ENCODE results near the gene PIK3R2.

PIK3R2 gene

DNA sequence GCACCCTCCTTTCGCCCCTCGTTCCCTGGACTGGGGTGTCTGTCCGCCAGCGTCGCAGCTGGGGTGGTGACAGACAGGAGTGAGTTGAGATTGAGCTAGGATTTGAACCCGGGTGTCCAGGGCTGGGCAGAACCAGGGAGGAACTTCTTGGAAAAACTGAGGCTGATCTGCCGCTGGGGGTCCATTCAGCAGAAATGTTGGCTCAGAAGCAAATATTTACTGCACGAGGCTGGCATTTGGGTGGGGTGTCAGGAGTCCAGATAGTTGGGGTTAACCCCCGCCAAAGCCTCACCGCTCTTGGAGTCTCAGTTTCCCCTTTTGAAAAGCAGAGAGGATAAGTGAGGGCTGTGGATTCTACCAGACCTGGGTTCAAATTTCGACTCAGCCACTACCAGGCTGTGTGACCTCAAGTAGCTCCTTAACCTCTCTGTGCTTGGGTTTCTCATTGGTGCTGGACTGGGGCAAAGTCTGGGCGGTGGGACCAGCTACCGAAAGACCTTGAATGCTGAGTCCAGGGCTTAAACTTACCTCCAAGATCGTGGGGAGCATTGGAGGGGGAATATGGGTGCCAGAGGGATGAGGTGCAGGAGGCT is 34.4 kb upstream of the PIK3R2 start:
- Histone ChIP-seq H3K4me3 (peak overlapping the region; percentile 61), H3K9me3 (no peaks in the 10 kb centered on the region), H3K36me3 (replicated peaks) (peaks cover 4% of the 10 kb centered on the region), H3K4me1 (peaks cover 15% of the 10 kb centered on the region), H3K27me3 (ENCODE audit: low read depth) (no peaks in the 10 kb centered on the region)
- in situ Hi-C loops (cut with MboI; ENCODE audit: low sequenced_read_pairs): no loop called here
- no peak for DNase-seq (ENCODE audit: low spot score in 2 of 2)

- no peaks in the 10 kb centered on the region for H3K9me3 ChIP-seq
- peaks cover 8% of the 10 kb centered on the region for H3K36me3 ChIP-seq (replicated peaks)
- no peak for DNase-seq (ENCODE audit: low spot score in 2 of 2)
- peak overlapping the region; percentile 61; the same call in 1 of the 2 replicates for H3K4me3 ChIP-seq
- in situ Hi-C loops (cut with MboI; ENCODE audit: low sequenced_read_pairs): no loop called here
- H3K4me1 ChIP-seq: peaks cover 15% of the 10 kb centered on the region
- no peaks in the 10 kb centered on the region for H3K27me3 ChIP-seq (ENCODE audit: low read depth)
Observed at GRCh38 chr19:18119013-18119716, 33.8 kb upstream of the PIK3R2 start.

GRCh38 chr19:18119717-18120105 is 33.3 kb upstream of the PIK3R2 start:
- no peak for DNase-seq (ENCODE audit: low spot score in 2 of 2)
- Histone ChIP-seq H3K9me3 (no peaks in the 10 kb centered on the region), H3K36me3 (replicated peaks) (peaks cover 12% of the 10 kb centered on the region), H3K27me3 (ENCODE audit: low read depth) (no peaks in the 10 kb centered on the region), H3K4me1 (peaks cover 15% of the 10 kb centered on the region), H3K4me3 (no peak overlapping the region)
- in situ Hi-C loops (cut with MboI; ENCODE audit: low sequenced_read_pairs): no loop called here

DNA sequence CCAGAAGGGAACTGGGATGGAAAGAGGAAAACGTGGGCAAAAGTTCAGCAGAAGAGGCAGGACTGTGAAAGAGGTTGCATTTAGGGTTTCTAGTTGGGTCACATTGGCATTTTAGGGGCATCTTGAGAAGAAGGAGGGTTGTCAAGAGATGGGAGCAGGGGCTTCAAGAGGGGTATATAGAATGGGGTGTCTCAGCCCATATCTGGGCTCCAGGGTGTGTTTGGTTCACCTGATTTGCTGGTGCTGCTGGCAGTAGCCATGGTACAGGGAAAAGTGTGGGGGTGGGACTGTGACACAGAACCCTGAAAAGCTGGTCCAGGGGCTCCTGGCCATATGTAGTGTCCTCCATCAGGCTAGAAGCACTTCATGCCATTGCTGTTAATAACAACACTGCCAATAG is 32.8 kb upstream of the PIK3R2 start:
- in situ Hi-C loops (cut with MboI; ENCODE audit: low sequenced_read_pairs): no loop called here
- no peak overlapping the region for H3K4me3 ChIP-seq

GRCh38 chr19:18121166-18121565 is 31.8 kb upstream of the PIK3R2 start:
- in situ Hi-C loops (cut with MboI; ENCODE audit: low sequenced_read_pairs): no loop called here
- Histone ChIP-seq H3K9me3 (no peaks in the 10 kb centered on the region), H3K36me3 (replicated peaks) (peaks cover 15% of the 10 kb centered on the region), H3K4me1 (peaks cover 15% of the 10 kb centered on the region), H3K4me3 (no peak overlapping the region), H3K27me3 (ENCODE audit: low read depth) (no peaks in the 10 kb centered on the region)
- DNase-seq (ENCODE audit: low spot score in 2 of 2): no peak

More for the DNA sequence above, 32.8 kb upstream of the PIK3R2 start:
- DNase-seq (ENCODE audit: low spot score in 2 of 2): no peak
- H3K9me3 ChIP-seq: no peaks in the 10 kb centered on the region
- H3K27me3 ChIP-seq (ENCODE audit: low read depth): no peaks in the 10 kb centered on the region
- H3K4me1 ChIP-seq: peaks cover 15% of the 10 kb centered on the region
- H3K36me3 ChIP-seq (replicated peaks): peaks cover 14% of the 10 kb centered on the region

GRCh38 chr19:18122424-18122823 is 30.5 kb upstream of the PIK3R2 start:
- Histone ChIP-seq H3K4me3 (no peak overlapping the region), H3K9me3 (no peaks in the 10 kb centered on the region), H3K27me3 (ENCODE audit: low read depth) (no peaks in the 10 kb centered on the region), H3K36me3 (replicated peaks) (peaks cover 18% of the 10 kb centered on the region), H3K4me1 (peaks cover 11% of the 10 kb centered on the region)
- in situ Hi-C loops (cut with MboI; ENCODE audit: low sequenced_read_pairs): no loop called here
- no peak for DNase-seq (ENCODE audit: low spot score in 2 of 2)

DNA sequence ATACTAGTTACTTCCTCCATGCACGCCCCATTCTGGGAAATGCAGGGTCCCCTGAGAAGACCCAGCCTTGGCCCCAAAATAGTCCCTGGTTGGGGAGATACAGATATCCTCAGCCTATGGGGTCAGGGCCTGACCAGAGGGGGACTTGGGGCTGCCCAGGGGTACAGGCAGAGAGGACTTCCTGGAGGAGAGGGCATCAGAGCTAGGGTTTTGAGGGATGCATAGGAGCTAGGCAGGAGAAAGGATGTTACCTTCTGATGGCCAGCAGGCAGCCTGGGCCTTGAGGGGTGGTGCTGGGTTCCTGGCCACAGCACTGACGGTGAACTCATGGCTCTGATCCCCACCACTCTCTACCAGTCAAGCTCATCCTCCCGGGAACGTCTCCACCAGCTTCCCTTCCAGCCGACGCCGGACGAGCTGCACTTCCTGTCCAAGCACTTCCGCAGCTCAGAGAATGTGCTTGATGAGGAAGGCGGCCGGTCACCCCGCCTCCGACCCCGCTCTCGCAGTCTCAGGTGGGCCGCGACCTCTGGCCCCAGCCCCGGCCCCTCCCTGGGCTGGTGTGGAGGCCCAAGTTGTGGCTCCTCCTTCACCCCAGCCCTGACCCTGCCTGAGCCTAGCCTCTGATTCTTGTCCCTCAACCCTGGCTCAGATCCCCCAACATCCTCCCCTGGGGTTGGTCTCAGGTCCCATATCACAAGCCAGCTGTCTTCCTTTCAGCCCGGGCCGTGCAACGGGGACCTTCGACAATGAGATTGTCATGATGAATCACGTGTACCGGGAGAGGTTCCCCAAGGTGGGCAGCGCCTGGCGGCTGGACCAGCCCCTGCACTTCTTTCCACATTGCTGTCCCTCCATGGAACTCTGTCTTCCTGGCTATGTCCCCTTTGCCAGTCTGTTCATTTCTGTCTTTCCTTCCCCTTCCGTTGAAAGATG is 29.8 kb upstream of the PIK3R2 start:
- in situ Hi-C loops (cut with MboI; ENCODE audit: low sequenced_read_pairs): no loop called here

DNA sequence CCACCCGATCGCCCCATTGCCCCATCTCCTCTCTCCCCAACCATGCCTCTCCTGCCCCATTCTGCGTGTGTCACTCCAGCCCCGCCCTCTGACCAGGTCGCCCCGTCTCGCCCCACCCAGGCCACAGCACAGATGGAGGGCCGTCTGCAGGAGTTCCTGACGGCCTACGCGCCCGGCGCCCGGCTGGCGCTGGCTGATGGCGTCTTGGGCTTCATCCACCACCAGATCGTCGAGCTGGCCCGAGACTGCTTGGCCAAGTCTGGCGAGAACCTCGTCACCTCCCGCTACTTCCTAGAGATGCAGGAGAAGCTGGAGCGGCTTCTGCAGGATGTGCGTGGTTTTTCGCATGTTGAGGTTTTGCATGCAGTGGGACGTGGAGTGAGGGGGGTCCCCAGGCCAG is 29.1 kb upstream of the PIK3R2 start:
- in situ Hi-C loops (cut with MboI; ENCODE audit: low sequenced_read_pairs): no loop called here
- Histone ChIP-seq H3K4me3 (no peak overlapping the region), H3K27me3 (ENCODE audit: low read depth) (no peaks in the 10 kb centered on the region), H3K4me1 (peaks cover 2% of the 10 kb centered on the region; the same call in 1 of the 2 replicates), H3K36me3 (replicated peaks) (peaks cover 20% of the 10 kb centered on the region), H3K9me3 (no peaks in the 10 kb centered on the region)
- DNase-seq (ENCODE audit: low spot score in 2 of 2): no peak

More for the DNA sequence above, 29.8 kb upstream of the PIK3R2 start:
- Histone ChIP-seq H3K27me3 (ENCODE audit: low read depth) (no peaks in the 10 kb centered on the region), H3K4me3 (no peak overlapping the region), H3K9me3 (no peaks in the 10 kb centered on the region), H3K36me3 (replicated peaks) (peaks cover 18% of the 10 kb centered on the region), H3K4me1 (peaks cover 9% of the 10 kb centered on the region)
- no peak for DNase-seq (ENCODE audit: low spot score in 2 of 2)

DNA sequence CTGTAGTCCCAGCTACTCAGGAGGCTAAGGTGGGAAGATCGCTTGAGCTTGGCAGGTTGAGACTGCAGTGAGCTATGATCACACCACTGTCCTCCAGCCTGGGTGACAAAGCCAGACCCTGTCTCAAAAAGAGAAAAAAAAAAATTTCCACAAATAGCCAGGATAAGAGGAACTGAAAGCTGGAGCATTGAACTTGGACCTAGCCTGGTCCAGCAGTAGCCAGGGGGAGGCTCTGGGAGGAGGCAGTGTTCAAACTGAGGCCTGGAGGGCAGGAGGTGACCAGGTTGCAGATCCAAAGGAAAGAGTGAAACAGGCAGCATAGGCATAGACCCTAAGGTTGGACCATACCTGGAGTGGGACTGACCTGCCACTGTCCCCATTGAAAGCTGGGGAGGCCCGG is 26.9 kb upstream of the PIK3R2 start:
- H3K4me3 ChIP-seq: no peak overlapping the region
- H3K9me3 ChIP-seq: no peaks in the 10 kb centered on the region
- no peak for DNase-seq (ENCODE audit: low spot score in 2 of 2)
- in situ Hi-C loops (cut with MboI; ENCODE audit: low sequenced_read_pairs): no loop called here
- peaks cover 34% of the 10 kb centered on the region for H3K36me3 ChIP-seq (replicated peaks)
- H3K27me3 ChIP-seq (ENCODE audit: low read depth): no peaks in the 10 kb centered on the region
- H3K4me1 ChIP-seq: no peaks in the 10 kb centered on the region

DNA sequence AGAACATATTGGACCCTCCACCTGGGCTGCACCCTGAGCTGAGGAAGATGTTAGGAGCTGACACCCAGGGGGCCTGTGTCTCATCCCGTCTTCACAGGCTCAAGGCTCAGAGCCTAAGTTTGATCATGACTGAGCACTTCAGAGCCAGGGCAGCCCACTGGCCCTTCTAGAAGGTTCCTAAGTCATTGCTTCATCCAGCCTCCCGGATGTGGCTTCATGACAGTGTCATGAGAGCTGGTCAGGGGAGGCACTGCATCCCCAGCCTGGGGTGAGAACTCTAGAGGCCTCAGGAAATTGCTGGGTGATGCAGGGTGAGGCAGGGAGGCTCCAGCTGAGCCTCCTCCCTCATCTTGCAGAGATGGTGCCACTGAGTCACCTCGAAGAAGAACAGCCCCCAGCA is 24.9 kb upstream of the PIK3R2 start:
- DNase-seq (ENCODE audit: low spot score in 2 of 2): no peak
- Histone ChIP-seq H3K9me3 (no peaks in the 10 kb centered on the region), H3K27me3 (ENCODE audit: low read depth) (no peaks in the 10 kb centered on the region), H3K4me1 (no peaks in the 10 kb centered on the region), H3K4me3 (no peak overlapping the region), H3K36me3 (replicated peaks) (peaks cover 40% of the 10 kb centered on the region)
- in situ Hi-C loops (cut with MboI; ENCODE audit: low sequenced_read_pairs): no loop called here

DNA sequence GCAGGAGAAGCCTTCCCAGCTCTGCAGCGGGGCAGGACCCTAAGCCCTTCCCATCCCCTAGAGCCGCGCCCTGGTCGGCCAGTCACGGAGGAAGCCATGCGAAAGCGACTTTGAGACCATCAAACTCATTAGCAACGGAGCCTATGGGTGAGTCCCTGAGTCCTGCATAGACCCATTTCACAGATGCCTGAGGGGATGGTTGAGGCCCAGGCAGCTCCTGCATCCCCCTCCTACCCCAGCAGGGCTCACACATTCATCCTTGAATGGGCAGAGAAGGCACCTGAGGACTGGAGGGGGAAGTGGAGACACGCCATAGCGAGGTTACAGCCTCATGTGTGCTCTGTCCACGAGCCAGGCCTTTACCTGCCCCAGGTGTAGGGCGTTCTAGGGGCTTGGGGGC is 24.2 kb upstream of the PIK3R2 start:
- Histone ChIP-seq H3K4me1 (no peaks in the 10 kb centered on the region), H3K4me3 (no peak overlapping the region), H3K36me3 (replicated peaks) (peaks cover 41% of the 10 kb centered on the region), H3K9me3 (no peaks in the 10 kb centered on the region), H3K27me3 (ENCODE audit: low read depth) (no peaks in the 10 kb centered on the region)
- in situ Hi-C loops (cut with MboI; ENCODE audit: low sequenced_read_pairs): no loop called here
- DNase-seq (ENCODE audit: low spot score in 2 of 2): no peak

- Histone ChIP-seq H3K27me3 (ENCODE audit: low read depth) (no peaks in the 10 kb centered on the region), H3K4me3 (no peak overlapping the region), H3K9me3 (no peaks in the 10 kb centered on the region), H3K36me3 (replicated peaks) (peaks cover 42% of the 10 kb centered on the region), H3K4me1 (no peaks in the 10 kb centered on the region)
- in situ Hi-C loops (cut with MboI; ENCODE audit: low sequenced_read_pairs): no loop called here
- DNase-seq (ENCODE audit: low spot score in 2 of 2): no peak
Observed at GRCh38 chr19:18130523-18131242, 22.3 kb upstream of the PIK3R2 start.

DNA sequence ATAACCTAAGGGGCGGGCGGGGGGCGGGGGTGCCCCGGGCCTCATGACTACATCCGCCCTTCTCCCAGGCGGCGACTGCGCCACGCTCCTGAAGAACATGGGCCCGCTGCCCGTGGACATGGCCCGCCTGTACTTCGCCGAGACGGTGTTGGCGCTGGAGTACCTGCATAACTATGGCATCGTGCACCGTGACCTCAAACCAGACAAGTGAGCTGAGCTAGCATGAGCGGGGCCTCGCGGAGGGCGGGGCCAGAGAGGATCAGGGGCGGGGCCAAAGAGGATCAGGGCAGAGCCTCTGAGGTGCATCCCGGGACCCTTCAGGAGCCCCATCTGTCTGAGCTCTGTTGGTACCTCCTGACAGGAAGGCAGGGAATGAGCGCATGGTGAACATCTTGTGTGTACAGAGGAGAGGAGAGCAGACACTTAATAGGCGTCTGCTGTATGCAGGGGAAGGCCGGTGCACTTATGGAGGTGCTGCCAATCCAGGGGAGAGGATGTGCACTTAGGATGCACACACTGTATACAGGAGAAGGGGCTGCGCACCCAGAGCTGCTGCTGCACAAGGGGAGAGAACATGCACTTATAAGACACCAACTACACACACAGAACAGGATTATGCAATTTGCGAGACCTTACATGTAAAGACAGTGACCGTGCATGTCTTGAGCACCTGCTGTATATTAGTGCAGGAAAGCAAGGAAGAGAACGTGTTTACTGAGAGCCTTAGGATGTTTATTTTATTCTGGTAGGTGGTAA is 20.9 kb upstream of the PIK3R2 start:
- Histone ChIP-seq H3K36me3 (replicated peaks) (peaks cover 38% of the 10 kb centered on the region), H3K4me3 (no peak overlapping the region), H3K4me1 (no peaks in the 10 kb centered on the region), H3K27me3 (ENCODE audit: low read depth) (no peaks in the 10 kb centered on the region), H3K9me3 (no peaks in the 10 kb centered on the region)
- peak in 1 of 2 experiments; percentile 67 for DNase-seq (ENCODE audit: low spot score in 2 of 2)
- in situ Hi-C loops (cut with MboI; ENCODE audit: low sequenced_read_pairs): no loop called here

Data from HAP-1 (cell line).